DOHH2 (cell line): ENCODE measurements around the gene VDAC2.

Experiments
- H3F3A ChIP-seq: fragments of 200-600 bp; sonication (generic), shearing (Covaris generic); 2 replicates; pipeline ENCODE4 v1.6.0; 2016; ENCODE audit warnings: antibody characterized with exemption, mild to moderate bottlenecking; ENCODE audit not compliant: control insufficient read depth, insufficient read depth
- H3K27ac ChIP-seq: fragments of 200-600 bp; sonication (generic); 2 replicates; pipeline ENCODE4 v1.5.1; 2014; ENCODE audit warnings: low read depth, mild to moderate bottlenecking, low read length, moderate library complexity
- H3K27me3 ChIP-seq: fragments of 200-600 bp; sonication (generic); 2 replicates; pipeline ENCODE4 v1.6.1; 2014; ENCODE audit warnings: mild to moderate bottlenecking, low read length, mixed read lengths; ENCODE audit not compliant: control insufficient read depth
- H3K36me3 ChIP-seq: fragments of 200-600 bp; sonication (generic); 2 replicates; pipeline ENCODE4 v1.6.1; 2014; ENCODE audit warnings: mild to moderate bottlenecking, low read length, moderate library complexity, mixed read lengths; ENCODE audit not compliant: control insufficient read depth
- H3K4me1 ChIP-seq: fragments of 200-600 bp; sonication (generic); 2 replicates; pipeline ENCODE4 v1.6.1; 2014; ENCODE audit warnings: mild to moderate bottlenecking, low read length, mixed read lengths; ENCODE audit not compliant: control insufficient read depth
- H3K4me2 ChIP-seq: fragments of 200-600 bp; sonication (generic); 2 replicates; pipeline ENCODE4 v1.6.0; 2014; ENCODE audit warnings: mild to moderate bottlenecking, low read length, moderate library complexity
- H3K4me3 ChIP-seq: fragments of 200-600 bp; sonication (generic); 2 replicates; pipeline ENCODE4 v1.5.1; 2014; ENCODE audit warnings: mild to moderate bottlenecking, low read length, mixed read lengths
- H3K79me2 ChIP-seq: fragments of 200-600 bp; sonication (generic); 2 replicates; pipeline ENCODE4 v1.6.1; 2014; ENCODE audit warnings: mild to moderate bottlenecking, low read length, mixed read lengths; ENCODE audit not compliant: control insufficient read depth
- H3K9me2 ChIP-seq: fragments of 200-600 bp; sonication (generic); replicated peaks from 2 replicates; pipeline ENCODE4 v1.6.1; 2014; ENCODE audit warnings: mild to moderate bottlenecking, low read length, mixed read lengths; ENCODE audit not compliant: control insufficient read depth
- H3K9me3 ChIP-seq: fragments of 200-600 bp; sonication (generic); 2 replicates; pipeline ENCODE4 v1.6.1; 2014; ENCODE audit warnings: antibody characterized with exemption, low read length, mixed read lengths; ENCODE audit not compliant: control insufficient read depth, insufficient read depth
- H4K20me1 ChIP-seq: fragments of 200-600 bp; sonication (generic); 2 replicates; pipeline ENCODE4 v1.6.0; 2014; ENCODE audit warnings: low read depth, mild to moderate bottlenecking, antibody characterized with exemption, low read length, moderate library complexity; ENCODE audit not compliant: control insufficient read depth, insufficient read depth
- CTCF ChIP-seq: fragments of 200-600 bp; sonication (generic); IDR thresholded peaks from one replicate; pipeline ENCODE4 v1.5.1; 2014; ENCODE audit warnings: antibody characterized with exemption, mild to moderate bottlenecking, low read depth, low read length; ENCODE audit not compliant: poor library complexity, severe bottlenecking
- EZH2phosphoT487 ChIP-seq: fragments of 200-600 bp; sonication (generic); IDR thresholded peaks from 2 replicates; pipeline ENCODE4 v1.6.1; 2017; ENCODE audit warnings: borderline replicate concordance, mild to moderate bottlenecking, antibody characterized with exemption, low read length, moderate library complexity, mixed read lengths

Gene VDAC2

GRCh38 chr10:75266945-75267344, 56.3 kb downstream of the VDAC2 start:
- no peak for TF ChIP-seq CTCF
- no peak for TF ChIP-seq EZH2phosphoT487
- no peaks in the 10 kb centered on the region for H3K36me3 ChIP-seq
- H3F3A ChIP-seq: no peaks in the 10 kb centered on the region
- no peaks in the 10 kb centered on the region for H4K20me1 ChIP-seq
- no peaks in the 10 kb centered on the region for H3K79me2 ChIP-seq
- H3K27ac ChIP-seq: no peak overlapping the region
- no peaks in the 10 kb centered on the region for H3K27me3 ChIP-seq
- H3K4me2 ChIP-seq: no peak overlapping the region
- no peaks in the 10 kb centered on the region for H3K9me3 ChIP-seq
- peaks cover 3% of the 10 kb centered on the region; the same call in 1 of the 2 replicates for H3K4me1 ChIP-seq
- H3K9me2 ChIP-seq: no peaks in the 10 kb centered on the region
- no peak overlapping the region for H3K4me3 ChIP-seq

- H3K9me3 ChIP-seq: no peaks in the 10 kb centered on the region
- no peaks in the 10 kb centered on the region for H3K27me3 ChIP-seq
- no peak overlapping the region for H3K4me2 ChIP-seq
- H3F3A ChIP-seq: no peaks in the 10 kb centered on the region
- H3K36me3 ChIP-seq: no peaks in the 10 kb centered on the region
- H3K4me3 ChIP-seq: no peak overlapping the region
- no peaks in the 10 kb centered on the region for H4K20me1 ChIP-seq
- no peaks in the 10 kb centered on the region for H3K79me2 ChIP-seq
- H3K9me2 ChIP-seq: no peaks in the 10 kb centered on the region
- peaks cover 3% of the 10 kb centered on the region; the same call in 1 of the 2 replicates for H3K4me1 ChIP-seq
- H3K27ac ChIP-seq: no peak overlapping the region
- TF ChIP-seq EZH2phosphoT487 (no peak), CTCF (no peak)
Measured at GRCh38 chr10:75269605-75270004, 59.0 kb downstream of the VDAC2 start.

GRCh38 chr10:75272094-75272493, 61.5 kb downstream of the VDAC2 start:
- TF ChIP-seq CTCF (no peak), EZH2phosphoT487 (no peak)
- no peaks in the 10 kb centered on the region for H3K27me3 ChIP-seq

GRCh38 chr10:75272896-75273295, 62.3 kb downstream of the VDAC2 start:
- no peak for TF ChIP-seq CTCF
- no peak for TF ChIP-seq EZH2phosphoT487
- Histone ChIP-seq H3K36me3 (no peaks in the 10 kb centered on the region), H3K27ac (no peak overlapping the region), H3K4me1 (peaks cover 3% of the 10 kb centered on the region; the same call in 1 of the 2 replicates), H3K9me3 (no peaks in the 10 kb centered on the region), H3K27me3 (no peaks in the 10 kb centered on the region), H4K20me1 (no peaks in the 10 kb centered on the region), H3K4me2 (no peak overlapping the region), H3K79me2 (no peaks in the 10 kb centered on the region), H3K4me3 (no peak overlapping the region), H3K9me2 (no peaks in the 10 kb centered on the region), H3F3A (no peaks in the 10 kb centered on the region)

More at GRCh38 chr10:75272094-75272493, 61.5 kb downstream of the VDAC2 start:
- no peaks in the 10 kb centered on the region for H3K36me3 ChIP-seq
- H3K9me3 ChIP-seq: no peaks in the 10 kb centered on the region
- H3K27ac ChIP-seq: no peak overlapping the region
- H3K4me1 ChIP-seq: peaks cover 3% of the 10 kb centered on the region; the same call in 1 of the 2 replicates
- no peak overlapping the region for H3K4me3 ChIP-seq
- no peaks in the 10 kb centered on the region for H4K20me1 ChIP-seq
- H3K79me2 ChIP-seq: no peaks in the 10 kb centered on the region
- no peaks in the 10 kb centered on the region for H3F3A ChIP-seq
- H3K9me2 ChIP-seq: no peaks in the 10 kb centered on the region
- no peak overlapping the region for H3K4me2 ChIP-seq
